ENCODE results near the gene FAM120AOS. TPM values are rescaled to one million over a fixed set of nuclear protein-coding genes. Genes with fewer than 3 reads are reported as not detected.

FAM120AOS gene
- total RNA-seq, 1 experiment from 2014 or later: 53.6 TPM

- Histone ChIP-seq H3K9me3 (ENCODE audit: control insufficient read depth, low read depth, low read length) (no peaks in the 10 kb centered on the region), H2BK15ac (ENCODE audit: low read depth, low read length) (no peak overlapping the region), H2BK120ac (ENCODE audit: low read depth, low read length, poor library complexity, severe bottlenecking) (no peak overlapping the region), H2AFZ (ENCODE audit: low read length) (no peak overlapping the region), H2BK20ac (ENCODE audit: low read depth, low read length, poor library complexity, severe bottlenecking) (no peak overlapping the region), H4K5ac (ENCODE audit: insufficient read length, low read depth, low read length) (no peak overlapping the region), H2BK5ac (ENCODE audit: insufficient read length, low read length) (no peak overlapping the region), H3K56ac (ENCODE audit: insufficient read length, low read depth, low read length) (no peak overlapping the region), H3K23ac (ENCODE audit: insufficient read length, low read depth, low read length) (no peak overlapping the region), H4K91ac (ENCODE audit: insufficient read length, low read depth, low read length) (no peak overlapping the region), H3K14ac (ENCODE audit: insufficient read depth, low read length) (no peak overlapping the region), H3K4ac (ENCODE audit: low read depth, low read length) (no peak overlapping the region), H3K4me2 (ENCODE audit: insufficient read depth, insufficient read length, low read length) (no peak overlapping the region), H3K18ac (ENCODE audit: insufficient read length, low read depth, low read length) (no peak overlapping the region), H3T11ph (ENCODE audit: low read length) (no peak overlapping the region), H3K9ac (ENCODE audit: extremely low read depth, insufficient read length, low read length) (no peak overlapping the region), H3K79me2 (ENCODE audit: insufficient read depth, low read length) (peaks cover 47% of the 10 kb centered on the region), H4K20me1 (ENCODE audit: control insufficient read depth, insufficient read depth, insufficient read length) (no peaks in the 10 kb centered on the region), H3K79me1 (ENCODE audit: insufficient read depth, low read depth, low read length, poor library complexity, severe bottlenecking) (peaks cover 14% of the 10 kb centered on the region), H3K27me3 (ENCODE audit: insufficient read depth, low read length) (no peaks in the 10 kb centered on the region), H3K23me2 (ENCODE audit: insufficient read length, low read depth, low read length, poor library complexity, severe bottlenecking) (no peaks in the 10 kb centered on the region), H3K27ac (ENCODE audit: insufficient read length, low read depth, low read length) (no peak overlapping the region), H2AK5ac (ENCODE audit: insufficient read length, low read length) (no peak overlapping the region), H2BK12ac (ENCODE audit: insufficient read length, low read depth, low read length) (no peak overlapping the region), H4K8ac (replicated peaks; ENCODE audit: insufficient read length, low read depth, low read length) (no peak overlapping the region), H3K4me1 (ENCODE audit: insufficient read depth, low read length) (peaks cover 8% of the 10 kb centered on the region; the same call in 1 of the 2 replicates)
- H3K36me3 Mint-ChIP-seq (ENCODE audit: insufficient read depth in 1 of 3, low read depth in 3 of 3): no peaks in the 10 kb centered on the region; a peak in 2 of 7 replicates
- peaks cover 52 to 63% of the 10 kb centered on the region in 2 experiments for H3K4me1 Mint-ChIP-seq
- H3K4me3 Mint-ChIP-seq: no peak overlapping the region
- DNase-seq: no peak
- H3K9me3 Mint-ChIP-seq: no peaks in the 10 kb centered on the region
- peak overlapping the region in 1 of 3 experiments; percentile 42; a peak in 3 of 7 replicates for H3K27ac Mint-ChIP-seq
- WGBS (ENCODE audit: extremely low coverage, insufficient read length, low lambda C conversion rate): no CpG with 5 or more reads among the region's 4 CpGs
- H3K27me3 Mint-ChIP-seq (ENCODE audit: low read depth): no peaks in the 10 kb centered on the region
- no peak for TF ChIP-seq CTCF (conservative IDR thresholded peaks at IDR 0.05)
Measured at GRCh38 chr9:93458712-93459111, 5.3 kb upstream of the FAM120AOS start.

Measured in H9 (cell line).